Hematopoietic multipotent progenitor cell (in vitro differentiated cells): ENCODE measurements around the gene PAPPA2. TPM values are rescaled to one million over a fixed set of nuclear protein-coding genes. Genes with fewer than 3 reads are reported as not detected.
"Not testable (repeated sequence)": the region's sequence is repeated elsewhere in the genome, so short reads cannot be mapped to it uniquely, and the experiment has no call there.

Source experiments
- DNase-seq, 3 donors: peaks; one replicate each; pipeline ENCODE4 v3.0.0-alpha.2; 2011 to 2015; ENCODE audit warnings: low read depth in 2 of 3, low spot score in 2 of 3
- total RNA-seq: library from RNA; depleted of rRNA; stranded (reverse); fragments of >200 nt; gene quantifications from one replicate; pipeline ENCODE4 v1.2.3, GENCODE V29; 2012

The PAPPA2 gene, protein sequence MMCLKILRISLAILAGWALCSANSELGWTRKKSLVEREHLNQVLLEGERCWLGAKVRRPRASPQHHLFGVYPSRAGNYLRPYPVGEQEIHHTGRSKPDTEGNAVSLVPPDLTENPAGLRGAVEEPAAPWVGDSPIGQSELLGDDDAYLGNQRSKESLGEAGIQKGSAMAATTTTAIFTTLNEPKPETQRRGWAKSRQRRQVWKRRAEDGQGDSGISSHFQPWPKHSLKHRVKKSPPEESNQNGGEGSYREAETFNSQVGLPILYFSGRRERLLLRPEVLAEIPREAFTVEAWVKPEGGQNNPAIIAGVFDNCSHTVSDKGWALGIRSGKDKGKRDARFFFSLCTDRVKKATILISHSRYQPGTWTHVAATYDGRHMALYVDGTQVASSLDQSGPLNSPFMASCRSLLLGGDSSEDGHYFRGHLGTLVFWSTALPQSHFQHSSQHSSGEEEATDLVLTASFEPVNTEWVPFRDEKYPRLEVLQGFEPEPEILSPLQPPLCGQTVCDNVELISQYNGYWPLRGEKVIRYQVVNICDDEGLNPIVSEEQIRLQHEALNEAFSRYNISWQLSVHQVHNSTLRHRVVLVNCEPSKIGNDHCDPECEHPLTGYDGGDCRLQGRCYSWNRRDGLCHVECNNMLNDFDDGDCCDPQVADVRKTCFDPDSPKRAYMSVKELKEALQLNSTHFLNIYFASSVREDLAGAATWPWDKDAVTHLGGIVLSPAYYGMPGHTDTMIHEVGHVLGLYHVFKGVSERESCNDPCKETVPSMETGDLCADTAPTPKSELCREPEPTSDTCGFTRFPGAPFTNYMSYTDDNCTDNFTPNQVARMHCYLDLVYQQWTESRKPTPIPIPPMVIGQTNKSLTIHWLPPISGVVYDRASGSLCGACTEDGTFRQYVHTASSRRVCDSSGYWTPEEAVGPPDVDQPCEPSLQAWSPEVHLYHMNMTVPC (N-terminal part only)
- under 0.01 TPM for total RNA-seq

DNA sequence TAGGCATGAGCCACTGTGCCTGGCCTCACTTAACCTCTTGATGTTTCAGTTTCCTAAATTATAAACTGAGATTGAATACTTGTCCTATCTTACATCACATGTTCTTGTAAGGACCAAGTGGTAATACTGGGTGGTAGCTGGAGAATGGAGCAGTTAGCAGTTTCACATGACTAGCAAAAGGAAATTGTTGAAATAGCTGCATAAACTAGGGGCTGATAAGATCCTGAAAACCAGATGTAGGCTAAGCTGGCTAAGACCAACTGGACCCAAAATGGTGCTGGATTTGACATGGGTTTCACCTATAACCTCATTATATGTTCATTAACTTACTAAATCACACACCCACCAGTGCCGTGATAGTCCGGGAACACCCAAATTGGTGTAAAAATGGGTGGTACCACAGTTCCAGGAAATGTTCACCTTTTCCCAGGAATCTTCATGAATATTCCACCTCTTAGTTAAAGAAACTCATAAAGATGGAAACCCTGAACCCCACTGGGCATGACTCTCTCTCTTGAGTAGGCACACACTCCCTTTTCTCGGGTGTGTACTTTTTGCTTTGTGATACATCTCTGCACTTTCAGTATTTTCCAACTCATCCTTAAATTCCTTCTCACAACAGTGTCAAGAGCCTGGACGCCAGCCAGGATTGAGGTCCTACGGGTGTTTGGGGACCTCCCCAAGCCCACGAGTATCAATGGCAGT, at the start of gene PAPPA2:
Gene PAPPA2 (plus strand): TSS at position 502 of the 705 bp plus-strand sequence. CDS start 93,148 bp downstream, outside the sequence.
- no peak for DNase-seq

DNA sequence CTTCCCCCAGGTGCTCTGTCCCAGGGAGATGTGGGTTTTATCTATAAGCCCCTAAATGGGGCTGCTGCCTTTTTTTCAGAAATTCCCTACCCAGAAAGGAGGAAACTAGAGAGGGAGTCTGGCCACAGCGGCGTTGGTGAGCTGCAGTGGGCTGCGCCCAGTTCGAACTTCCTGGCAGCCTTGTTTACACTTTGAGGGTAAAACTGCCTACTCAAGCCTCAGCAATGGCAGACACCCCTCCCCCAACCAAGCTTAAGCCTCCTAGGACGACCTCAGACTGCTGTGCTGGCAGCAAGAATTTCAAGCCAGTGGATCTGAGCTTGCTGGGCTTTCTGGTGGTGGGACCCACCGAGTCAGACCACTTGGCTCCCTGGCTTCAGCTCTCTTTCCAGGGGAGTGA, 46.2 kb upstream of the PAPPA2 start:
- no peak for DNase-seq

DNA sequence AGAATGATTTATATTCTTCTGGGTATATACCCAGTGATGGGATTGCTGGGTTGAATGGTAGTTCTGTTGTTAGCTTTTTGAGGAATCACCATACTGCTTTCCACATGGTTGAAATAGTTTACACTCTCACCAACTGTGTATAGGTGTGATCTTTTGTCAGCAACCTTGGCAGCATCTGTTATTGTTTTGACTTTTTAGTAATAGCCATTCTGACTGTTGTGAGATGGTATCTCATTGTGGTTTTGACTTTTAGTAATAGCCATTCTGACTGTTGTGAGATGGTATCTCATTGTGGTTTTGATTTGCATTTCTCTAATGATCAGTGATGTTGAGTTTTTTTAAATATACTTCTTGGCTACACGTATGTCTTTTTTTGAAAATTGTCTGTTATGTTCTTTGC, 43.4 kb upstream of the PAPPA2 start:
- not testable (repeated sequence) for DNase-seq

DNA sequence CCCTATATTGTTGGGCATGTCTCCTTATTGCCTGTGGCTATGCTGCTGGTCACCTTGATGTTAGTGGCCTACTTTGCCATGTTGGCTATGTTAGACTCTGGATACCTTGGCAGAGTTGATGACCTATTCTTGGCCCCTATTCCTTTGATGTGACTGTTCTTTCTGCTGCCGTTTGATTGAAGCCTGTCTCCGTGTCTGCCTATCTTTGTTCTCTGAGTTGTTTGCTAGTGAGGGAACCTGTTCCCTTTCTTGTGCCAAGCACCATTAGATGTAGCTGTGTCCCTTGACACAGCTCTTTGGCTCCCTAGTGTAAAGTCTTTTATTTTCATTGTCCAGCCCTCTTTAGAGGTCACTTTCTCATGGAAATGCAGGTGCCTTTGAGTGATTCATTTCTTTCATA, 28.7 kb upstream of the PAPPA2 start:
- no peak for DNase-seq

DNA sequence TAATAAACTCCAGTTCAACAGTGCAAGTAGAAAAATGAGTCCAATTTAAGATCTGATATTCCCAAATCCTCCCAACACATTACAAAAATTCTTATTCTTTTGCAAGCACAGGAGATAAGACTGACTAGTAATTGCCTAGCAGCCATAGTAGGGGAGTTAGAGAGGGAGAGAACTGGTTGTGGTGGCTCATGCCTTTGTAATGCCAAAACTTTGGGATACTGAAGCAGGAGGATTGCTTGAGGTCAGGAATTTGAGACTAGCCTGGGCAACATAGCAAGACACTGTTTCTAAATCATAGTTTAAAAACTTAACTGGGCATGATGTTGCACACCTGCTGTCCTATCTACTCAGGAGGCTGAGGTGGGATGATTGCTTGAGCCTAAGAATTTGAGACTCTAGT, 26.7 kb upstream of the PAPPA2 start:
- no peak for DNase-seq

DNA sequence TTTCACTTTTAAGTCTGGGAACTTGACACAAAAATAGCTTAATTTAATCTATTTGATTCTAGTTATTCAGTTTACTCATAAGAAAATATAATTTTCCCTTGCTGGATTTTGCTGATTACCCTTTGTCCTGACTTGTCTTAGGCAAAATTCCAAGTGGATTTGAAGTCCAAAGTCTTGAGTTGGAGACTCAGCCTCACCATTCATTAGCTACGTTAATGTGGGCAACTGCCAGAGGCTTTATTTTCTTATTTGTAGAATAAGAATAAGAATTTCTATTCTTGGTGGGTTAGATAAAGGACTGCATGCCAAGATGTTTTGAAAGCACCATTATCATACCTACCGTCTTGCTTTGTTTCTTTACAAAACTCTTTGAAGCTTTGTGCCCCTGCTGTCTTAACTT, 22.8 kb upstream of the PAPPA2 start:
- no peak for DNase-seq

DNA sequence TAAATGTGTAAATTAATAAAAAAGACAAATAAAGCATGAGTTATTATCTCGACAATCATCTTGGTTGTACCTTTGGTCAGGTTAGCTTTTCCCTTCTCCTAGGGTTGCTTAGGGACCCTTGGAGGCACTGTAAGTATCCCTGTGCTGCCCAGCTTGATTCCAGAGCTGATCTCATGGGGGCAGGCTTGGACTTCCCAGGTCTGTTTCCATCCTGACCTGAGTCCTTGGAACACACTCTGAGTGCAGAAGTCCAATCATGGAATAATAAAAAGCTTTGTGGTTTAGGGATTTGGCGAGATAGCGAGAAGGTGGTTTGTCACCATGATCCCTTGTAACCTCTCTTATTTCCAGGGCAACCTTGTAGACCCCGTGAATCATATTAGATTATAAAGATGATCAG, 18.7 kb upstream of the PAPPA2 start:
- DNase-seq = no peak

DNA sequence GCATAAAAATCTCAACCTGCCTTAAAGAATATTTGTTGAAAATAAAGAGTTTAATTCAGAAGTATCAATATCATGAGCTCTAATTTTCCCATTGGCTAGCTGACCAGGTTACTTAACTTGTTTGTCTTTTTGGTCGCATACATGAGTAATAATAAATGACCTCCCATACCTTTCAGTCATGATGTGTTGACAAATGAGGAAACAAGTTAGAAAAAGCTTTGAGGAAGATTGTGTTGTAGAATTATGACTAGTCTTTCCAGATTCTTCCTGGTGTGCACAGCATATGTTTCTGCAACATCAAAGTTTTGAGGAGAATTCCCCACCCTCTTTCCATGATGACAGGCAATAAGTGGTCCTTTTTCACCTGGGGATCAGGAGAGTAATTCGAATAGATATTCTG, 17.6 kb upstream of the PAPPA2 start:
- no peak for DNase-seq

DNA sequence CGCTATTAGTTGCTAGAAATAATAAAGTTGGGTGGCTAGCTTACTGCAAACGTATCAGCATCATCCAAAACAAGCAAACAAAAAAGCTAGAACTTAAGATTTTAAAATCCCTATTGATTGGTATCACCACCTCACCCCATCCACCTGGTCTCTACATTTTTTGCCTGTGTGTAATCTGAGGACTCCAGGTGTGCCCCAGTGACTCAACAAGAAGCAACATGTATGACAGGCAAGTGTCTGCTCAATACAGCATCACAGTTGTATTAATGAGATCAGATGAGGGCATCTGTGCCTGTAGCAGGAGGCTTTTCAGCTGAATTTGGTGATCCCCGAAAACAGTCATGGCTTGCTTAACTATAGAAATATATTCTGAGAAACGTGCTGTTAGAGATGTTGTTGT, 14.6 kb upstream of the PAPPA2 start:
- DNase-seq = no peak

DNA sequence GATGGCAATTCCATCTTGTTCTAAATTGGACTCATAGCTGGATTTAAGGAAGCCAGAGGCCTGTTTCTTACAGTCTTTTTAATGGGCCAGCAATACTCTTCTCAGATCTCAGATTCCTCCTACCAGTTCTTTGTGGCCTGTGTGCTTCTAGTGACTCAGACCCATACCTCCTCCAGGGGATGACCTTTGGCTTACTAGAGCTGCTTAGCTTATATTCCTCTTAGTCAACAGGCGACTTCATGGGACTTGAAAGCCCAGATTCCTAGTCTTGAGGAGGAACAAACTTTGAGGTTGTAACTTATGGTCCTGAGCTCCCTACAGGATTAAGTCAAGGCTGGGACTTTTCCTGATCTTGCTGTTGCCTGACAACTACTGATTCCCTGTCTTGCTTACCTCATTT, 12.4 kb upstream of the PAPPA2 start:
- DNase-seq = no peak

DNA sequence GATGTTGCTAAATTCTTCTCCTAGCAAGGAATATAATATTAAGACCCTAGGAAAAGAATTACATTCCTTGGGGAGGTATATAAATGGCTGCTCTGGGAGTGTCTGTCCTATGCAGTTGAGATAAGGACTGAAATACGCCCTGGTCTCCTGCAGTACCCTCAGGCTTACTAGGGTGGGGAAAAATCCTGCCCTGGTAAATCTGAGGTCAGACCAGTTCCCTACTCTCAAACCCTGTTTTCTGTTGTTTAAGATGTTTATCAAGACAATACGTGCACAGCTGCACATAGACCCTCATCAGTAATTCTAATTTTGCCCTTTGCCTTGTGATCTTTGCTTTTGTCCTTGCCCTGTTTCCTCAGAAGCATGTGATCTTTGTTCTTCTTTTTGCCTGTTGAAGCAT, 11.2 kb upstream of the PAPPA2 start:
- DNase-seq = not testable (repeated sequence)

DNA sequence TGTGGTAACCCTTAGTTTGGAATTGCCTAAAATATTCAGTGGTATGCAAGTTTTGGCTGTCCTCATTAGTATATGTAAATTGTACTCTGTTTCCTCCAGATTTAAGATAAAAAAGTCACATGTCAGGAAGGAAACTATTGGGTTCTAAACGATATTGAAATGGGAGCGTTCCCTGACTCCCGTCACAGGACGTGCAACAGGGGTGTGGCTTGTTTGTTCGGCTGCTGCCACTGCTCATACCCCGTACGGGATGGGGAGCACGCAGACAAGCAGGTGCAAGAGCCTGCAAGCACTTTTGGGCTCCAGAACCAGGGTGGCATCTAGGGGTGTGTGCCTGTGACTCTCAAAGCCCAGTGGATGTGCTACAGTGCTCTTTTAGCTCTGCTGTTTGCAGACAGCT, 6.2 kb upstream of the PAPPA2 start:
- DNase-seq = no peak

DNA sequence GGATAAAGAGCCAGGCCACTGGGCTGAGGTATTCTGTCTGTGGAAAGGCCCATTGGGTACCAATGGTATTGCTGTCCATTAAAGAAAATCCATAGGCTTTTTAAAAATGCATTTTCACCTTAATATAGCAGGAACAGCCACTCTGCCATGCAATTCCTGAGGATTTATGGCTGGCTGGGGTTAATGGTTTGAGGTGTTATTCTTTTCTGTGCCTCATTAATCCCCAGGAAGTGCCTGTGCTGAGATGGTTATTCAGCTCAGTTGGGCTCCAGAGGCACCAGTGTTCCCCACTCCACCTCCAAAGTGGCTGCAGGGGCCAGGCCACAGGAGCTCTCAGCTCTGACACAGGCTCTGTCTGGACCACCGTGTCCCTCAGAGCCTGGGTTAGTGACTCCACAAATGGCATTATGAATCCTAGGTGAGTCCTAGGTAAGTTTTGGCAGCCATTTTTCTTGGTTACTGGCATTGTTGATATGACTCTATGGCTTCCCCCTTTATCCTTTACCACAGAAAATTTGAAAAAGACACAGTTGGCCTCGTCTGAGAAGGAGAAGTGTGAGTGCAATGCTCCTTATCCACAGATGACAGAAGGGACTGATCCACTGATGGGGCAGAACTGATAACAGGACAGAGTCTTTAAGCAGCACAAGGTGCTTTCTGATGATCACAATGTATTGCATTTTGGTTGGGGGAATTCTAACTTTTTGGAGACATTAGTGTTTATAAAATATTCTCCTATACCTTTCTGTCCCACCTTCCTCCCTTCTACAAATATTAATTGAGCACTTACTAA, 2.2 kb upstream of the PAPPA2 start:
- no peak for DNase-seq

DNA sequence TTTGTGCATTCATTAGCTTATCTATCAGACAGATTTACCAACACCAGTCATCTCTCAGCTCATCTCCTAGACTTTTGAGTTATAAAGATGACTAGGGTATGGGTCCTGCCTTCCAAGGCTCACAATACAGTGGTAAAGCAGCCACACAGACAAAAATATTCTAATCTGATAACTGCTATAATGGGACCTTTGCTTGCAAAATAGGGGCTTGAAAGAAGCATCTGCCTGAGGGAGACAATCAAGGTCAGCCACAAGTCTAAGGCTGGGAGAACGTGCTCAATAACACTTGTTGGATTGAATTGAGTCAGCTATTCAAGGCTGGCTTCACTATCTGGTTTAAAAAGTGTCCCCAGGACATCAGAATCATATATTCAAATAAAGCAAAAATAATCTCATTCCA, 1.4 kb upstream of the PAPPA2 start:
- no peak for DNase-seq

DNA sequence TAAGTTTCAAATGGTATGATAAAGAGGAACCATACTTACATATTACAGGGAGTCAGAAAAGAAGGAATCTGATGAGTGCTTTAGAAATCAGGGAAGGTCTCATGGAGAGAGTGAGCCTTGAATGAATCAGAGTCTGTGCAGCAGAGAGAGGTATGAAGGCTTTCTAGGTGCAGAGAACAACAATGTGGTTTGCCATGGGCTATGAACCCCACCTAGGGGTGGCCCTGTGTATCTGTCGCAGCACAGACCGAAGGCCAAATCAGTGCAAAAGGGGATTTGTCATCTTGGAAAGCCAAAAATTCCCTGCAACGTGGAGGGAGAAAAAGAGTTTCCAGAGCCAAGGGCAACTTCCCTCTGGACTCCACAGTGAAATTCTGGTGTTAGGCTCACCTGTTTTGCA, 3.5 kb downstream of the PAPPA2 start:
- DNase-seq = no peak

DNA sequence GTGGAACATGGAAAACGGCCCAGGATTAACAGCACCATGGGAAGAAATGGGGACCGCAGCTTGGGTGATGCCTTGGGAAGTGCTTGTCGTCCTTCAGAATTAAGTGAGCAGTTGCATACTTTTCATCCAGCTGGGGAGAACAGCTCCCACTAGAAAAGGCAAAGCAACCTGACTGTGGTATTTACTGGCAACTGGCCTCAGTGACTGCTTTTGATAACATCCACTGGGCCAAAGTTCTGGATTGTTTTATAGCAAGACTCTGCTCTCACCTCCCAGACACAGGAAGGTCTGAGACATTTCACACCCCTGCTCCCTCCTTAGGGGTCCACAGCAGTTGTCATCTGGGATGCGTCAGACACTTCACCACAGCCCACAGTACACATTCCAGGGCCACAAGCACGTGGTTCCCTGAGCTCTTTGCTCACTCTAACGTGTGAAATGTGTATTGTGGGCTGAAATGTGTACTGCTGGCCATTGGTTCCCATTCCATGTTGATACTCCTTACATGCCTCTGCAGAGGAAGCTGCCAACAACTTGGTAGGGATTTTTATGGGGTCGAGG, 6.6 kb downstream of the PAPPA2 start:
- no peak for DNase-seq

DNA sequence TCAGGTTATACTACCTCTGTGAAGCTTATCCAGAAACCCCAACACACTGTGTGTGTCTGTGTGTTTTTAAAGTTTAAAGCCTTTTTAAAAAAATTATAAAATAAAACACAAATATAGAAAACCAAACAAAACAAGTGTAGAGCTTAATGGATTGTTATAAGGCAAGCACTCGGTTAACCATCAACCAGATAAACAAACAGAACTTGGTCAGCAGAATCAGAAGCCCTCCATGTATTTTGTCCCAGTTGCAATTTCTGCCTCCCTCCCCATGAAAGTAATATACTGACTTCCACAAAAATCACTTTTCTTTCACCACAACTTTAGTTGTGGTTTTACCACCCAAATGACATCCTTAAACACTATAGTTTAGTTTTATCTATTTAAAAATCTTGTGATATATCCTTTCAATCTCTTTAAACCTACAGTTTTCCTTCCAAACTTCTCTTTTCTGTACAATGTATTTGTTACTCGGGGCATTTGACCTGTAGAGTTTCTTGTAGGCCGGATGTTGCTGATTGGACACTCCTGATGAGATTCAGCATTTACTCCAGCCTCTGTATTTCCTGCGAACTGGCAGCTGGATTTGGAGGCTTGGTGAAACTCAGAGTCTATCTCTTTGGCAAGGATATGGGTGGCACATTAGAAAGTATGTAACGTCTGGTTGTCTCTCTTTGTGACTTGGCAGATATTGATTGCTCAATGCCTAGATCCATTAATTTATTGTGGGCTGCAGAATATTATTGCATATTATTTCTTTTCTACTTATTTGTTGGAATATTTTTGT, 8.6 kb downstream of the PAPPA2 start:
- DNase-seq = no peak

DNA sequence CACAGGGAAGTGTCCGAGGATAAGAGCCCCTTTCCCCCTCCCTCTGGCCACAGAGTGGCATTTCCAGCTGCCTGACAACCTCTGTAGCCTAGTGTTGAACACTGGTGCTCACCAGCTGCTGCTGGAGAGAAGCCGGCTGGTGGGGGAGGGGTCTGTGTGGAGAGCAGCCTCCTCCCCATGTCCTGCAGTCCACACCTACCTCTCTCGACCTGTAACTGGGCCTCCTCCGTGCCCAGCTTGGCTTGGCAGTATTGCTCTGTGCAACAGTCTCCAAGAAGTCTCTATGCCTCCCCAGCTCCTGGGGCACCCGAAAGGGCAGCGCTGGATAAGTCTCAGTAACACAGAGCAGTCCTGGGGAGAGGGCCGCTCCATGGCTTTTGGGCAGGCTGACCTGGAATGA, 17.0 kb downstream of the PAPPA2 start:
- DNase-seq = no peak

DNA sequence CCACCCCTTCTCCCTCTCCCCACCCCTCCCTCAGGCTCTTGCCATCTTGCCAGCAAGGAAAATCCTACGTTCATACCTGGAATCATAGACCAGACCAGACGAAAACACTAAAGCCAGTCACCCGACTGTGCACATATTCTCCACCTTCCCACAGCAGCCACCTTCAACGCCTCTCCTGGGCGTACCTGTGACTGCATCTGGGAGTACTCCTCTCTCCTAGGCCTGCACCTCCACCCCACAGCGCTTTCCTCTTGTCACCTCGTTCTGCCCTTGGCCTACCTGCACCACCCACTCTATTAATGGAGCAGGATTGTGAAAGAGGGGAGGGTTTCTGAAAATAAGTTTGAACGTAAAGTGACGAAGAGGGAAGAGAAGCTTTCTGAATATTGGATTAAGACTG, 17.8 kb downstream of the PAPPA2 start:
- DNase-seq = no peak
